ENCODE measurements around the gene TPK1.

Gene TPK1

DNA sequence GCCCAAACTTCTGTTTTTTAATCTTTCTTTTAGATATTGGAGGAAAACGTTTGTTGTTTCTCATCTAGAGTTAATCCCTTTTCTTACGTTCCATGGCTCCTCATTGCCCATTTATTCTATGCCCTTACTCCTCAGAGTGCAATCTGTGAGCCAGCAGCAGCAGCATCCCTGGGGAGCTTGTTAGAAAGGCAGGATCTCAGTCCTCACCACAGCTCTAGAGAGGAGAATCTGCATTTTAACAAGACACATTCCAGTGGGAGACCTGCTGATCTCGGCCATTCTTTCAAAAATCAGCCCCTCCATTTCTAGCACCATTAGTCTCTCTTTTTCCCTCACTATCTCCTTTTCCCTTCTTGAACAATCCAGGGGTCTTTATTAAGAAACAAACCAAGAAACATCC lies 348.0 kb downstream of the TPK1 start:
- Histone ChIP-seq H3K27me3 (ENCODE audit: control insufficient read depth, insufficient read depth, low read length) (no peaks in the 10 kb centered on the region), H3K4me1 (ENCODE audit: control insufficient read depth, insufficient read depth, low read length) (peaks cover 17% of the 10 kb centered on the region), H3K9me3 (ENCODE audit: control insufficient read depth, insufficient read depth, low read length) (no peaks in the 10 kb centered on the region), H3K27ac (ENCODE audit: low read depth, low read length) (peak overlapping the region; percentile 85), H3K9ac (ENCODE audit: low read depth, low read length) (peak overlapping the region; percentile 33; the same call in 1 of the 2 replicates), H3K36me3 (ENCODE audit: control insufficient read depth, insufficient read depth, low read length) (no peaks in the 10 kb centered on the region), H3K4me3 (ENCODE audit: low read depth, low read length) (no peak overlapping the region)

DNA sequence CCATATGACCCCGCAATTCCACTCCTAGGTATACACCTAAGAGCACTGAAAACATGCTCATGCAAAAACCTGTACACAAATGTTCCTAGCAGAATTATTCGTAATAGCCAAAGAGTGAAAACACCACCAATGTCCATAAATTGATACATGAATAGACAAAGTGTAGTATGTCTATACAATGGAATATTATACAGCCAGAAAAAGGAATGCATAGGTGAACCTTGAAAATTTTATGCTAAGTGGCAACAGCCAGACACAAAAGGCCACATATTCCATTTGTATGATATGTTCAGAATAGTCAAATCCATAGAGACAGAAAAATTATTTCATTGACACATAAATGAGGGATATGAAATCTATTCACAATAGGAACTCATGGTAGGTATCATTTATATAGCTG lies 351.4 kb downstream of the TPK1 start:
- H3K4me3 ChIP-seq (ENCODE audit: low read depth, low read length): no peak overlapping the region

DNA sequence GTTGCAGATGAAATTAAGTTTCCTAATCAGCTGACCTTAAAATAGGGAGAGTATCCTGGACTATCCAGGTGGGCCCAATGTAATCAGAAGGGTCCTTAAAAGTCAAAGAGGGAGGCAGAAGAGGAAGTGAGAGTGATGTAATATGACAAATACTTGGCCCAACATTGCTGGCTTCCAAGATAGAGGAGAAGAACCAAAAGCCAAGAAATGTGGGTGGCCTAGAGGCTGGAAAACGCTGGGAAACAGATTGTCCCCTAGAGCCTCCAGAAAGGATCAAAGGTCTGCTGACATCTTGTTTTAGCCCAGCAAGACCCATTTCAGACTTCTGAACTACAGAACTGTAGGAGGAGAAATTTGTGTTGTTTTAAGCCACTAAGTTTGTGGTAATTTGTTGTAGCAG lies 352.7 kb downstream of the TPK1 start:
- Histone ChIP-seq H3K9ac (ENCODE audit: low read depth, low read length) (no peak overlapping the region), H3K4me3 (ENCODE audit: low read depth, low read length) (no peak overlapping the region), H3K4me1 (ENCODE audit: control insufficient read depth, insufficient read depth, low read length) (peaks cover 15% of the 10 kb centered on the region), H3K27ac (ENCODE audit: low read depth, low read length) (no peak overlapping the region), H3K9me3 (ENCODE audit: control insufficient read depth, insufficient read depth, low read length) (no peaks in the 10 kb centered on the region), H3K36me3 (ENCODE audit: control insufficient read depth, insufficient read depth, low read length) (no peaks in the 10 kb centered on the region), H3K27me3 (ENCODE audit: control insufficient read depth, insufficient read depth, low read length) (no peaks in the 10 kb centered on the region)

More for the DNA sequence above, 351.4 kb downstream of the TPK1 start:
- Histone ChIP-seq H3K9ac (ENCODE audit: low read depth, low read length) (no peak overlapping the region), H3K36me3 (ENCODE audit: control insufficient read depth, insufficient read depth, low read length) (no peaks in the 10 kb centered on the region), H3K27me3 (ENCODE audit: control insufficient read depth, insufficient read depth, low read length) (no peaks in the 10 kb centered on the region), H3K27ac (ENCODE audit: low read depth, low read length) (no peak overlapping the region), H3K4me1 (ENCODE audit: control insufficient read depth, insufficient read depth, low read length) (peaks cover 17% of the 10 kb centered on the region), H3K9me3 (ENCODE audit: control insufficient read depth, insufficient read depth, low read length) (no peaks in the 10 kb centered on the region)

GRCh38 chr7:144481833-144482232 lies 354.0 kb downstream of the TPK1 start:
- Histone ChIP-seq H3K36me3 (ENCODE audit: control insufficient read depth, insufficient read depth, low read length) (no peaks in the 10 kb centered on the region), H3K27me3 (ENCODE audit: control insufficient read depth, insufficient read depth, low read length) (no peaks in the 10 kb centered on the region), H3K9ac (ENCODE audit: low read depth, low read length) (no peak overlapping the region), H3K27ac (ENCODE audit: low read depth, low read length) (no peak overlapping the region), H3K4me1 (ENCODE audit: control insufficient read depth, insufficient read depth, low read length) (peaks cover 14% of the 10 kb centered on the region), H3K4me3 (ENCODE audit: low read depth, low read length) (no peak overlapping the region), H3K9me3 (ENCODE audit: control insufficient read depth, insufficient read depth, low read length) (no peaks in the 10 kb centered on the region)

GRCh38 chr7:144477348-144477747 lies 358.5 kb downstream of the TPK1 start:
- Histone ChIP-seq H3K36me3 (ENCODE audit: control insufficient read depth, insufficient read depth, low read length) (no peaks in the 10 kb centered on the region), H3K9me3 (ENCODE audit: control insufficient read depth, insufficient read depth, low read length) (no peaks in the 10 kb centered on the region), H3K27ac (ENCODE audit: low read depth, low read length) (no peak overlapping the region), H3K27me3 (ENCODE audit: control insufficient read depth, insufficient read depth, low read length) (no peaks in the 10 kb centered on the region), H3K4me3 (ENCODE audit: low read depth, low read length) (no peak overlapping the region), H3K9ac (ENCODE audit: low read depth, low read length) (no peak overlapping the region), H3K4me1 (ENCODE audit: control insufficient read depth, insufficient read depth, low read length) (peaks cover 26% of the 10 kb centered on the region)

GRCh38 chr7:144474800-144475615 lies 360.8 kb downstream of the TPK1 start:
- Histone ChIP-seq H3K9ac (ENCODE audit: low read depth, low read length) (no peak overlapping the region), H3K4me3 (ENCODE audit: low read depth, low read length) (no peak overlapping the region), H3K27me3 (ENCODE audit: control insufficient read depth, insufficient read depth, low read length) (no peaks in the 10 kb centered on the region), H3K36me3 (ENCODE audit: control insufficient read depth, insufficient read depth, low read length) (no peaks in the 10 kb centered on the region), H3K9me3 (ENCODE audit: control insufficient read depth, insufficient read depth, low read length) (no peaks in the 10 kb centered on the region), H3K27ac (ENCODE audit: low read depth, low read length) (no peak overlapping the region), H3K4me1 (ENCODE audit: control insufficient read depth, insufficient read depth, low read length) (peaks cover 26% of the 10 kb centered on the region)

GRCh38 chr7:144474363-144474762 lies 361.5 kb downstream of the TPK1 start:
- no peak overlapping the region for H3K9ac ChIP-seq (ENCODE audit: low read depth, low read length)
- H3K4me3 ChIP-seq (ENCODE audit: low read depth, low read length): no peak overlapping the region
- H3K27ac ChIP-seq (ENCODE audit: low read depth, low read length): no peak overlapping the region
- H3K9me3 ChIP-seq (ENCODE audit: control insufficient read depth, insufficient read depth, low read length): no peaks in the 10 kb centered on the region
- peaks cover 26% of the 10 kb centered on the region for H3K4me1 ChIP-seq (ENCODE audit: control insufficient read depth, insufficient read depth, low read length)
- no peaks in the 10 kb centered on the region for H3K36me3 ChIP-seq (ENCODE audit: control insufficient read depth, insufficient read depth, low read length)
- no peaks in the 10 kb centered on the region for H3K27me3 ChIP-seq (ENCODE audit: control insufficient read depth, insufficient read depth, low read length)

DNA sequence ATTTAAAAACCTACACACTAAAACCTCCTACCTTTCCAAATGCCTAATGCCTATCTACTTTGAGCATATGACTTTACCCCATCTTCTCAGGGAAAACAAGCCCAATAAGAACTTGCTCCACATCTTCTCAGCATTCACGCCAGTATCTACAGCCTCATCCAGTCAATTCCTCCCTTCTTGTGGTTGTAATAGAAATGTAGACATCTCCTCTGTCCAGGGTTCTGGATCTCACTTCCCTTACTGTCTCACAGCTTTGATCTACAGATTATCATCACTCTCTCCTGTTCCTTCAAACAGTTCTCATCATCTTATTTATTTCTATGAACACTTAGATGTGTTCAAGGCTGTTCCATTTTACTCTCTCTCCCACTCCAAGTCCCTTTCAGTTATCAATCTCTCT lies 361.9 kb downstream of the TPK1 start:
- no peaks in the 10 kb centered on the region for H3K27me3 ChIP-seq (ENCODE audit: control insufficient read depth, insufficient read depth, low read length)
- no peak overlapping the region for H3K4me3 ChIP-seq (ENCODE audit: low read depth, low read length)
- H3K36me3 ChIP-seq (ENCODE audit: control insufficient read depth, insufficient read depth, low read length): no peaks in the 10 kb centered on the region
- H3K4me1 ChIP-seq (ENCODE audit: control insufficient read depth, insufficient read depth, low read length): peaks cover 26% of the 10 kb centered on the region
- no peak overlapping the region for H3K27ac ChIP-seq (ENCODE audit: low read depth, low read length)
- no peaks in the 10 kb centered on the region for H3K9me3 ChIP-seq (ENCODE audit: control insufficient read depth, insufficient read depth, low read length)
- H3K9ac ChIP-seq (ENCODE audit: low read depth, low read length): no peak overlapping the region

- no peaks in the 10 kb centered on the region for H3K9me3 ChIP-seq (ENCODE audit: control insufficient read depth, insufficient read depth, low read length)
- H3K4me3 ChIP-seq (ENCODE audit: low read depth, low read length): no peak overlapping the region
- H3K9ac ChIP-seq (ENCODE audit: low read depth, low read length): no peak overlapping the region
- H3K27me3 ChIP-seq (ENCODE audit: control insufficient read depth, insufficient read depth, low read length): no peaks in the 10 kb centered on the region
- no peak overlapping the region for H3K27ac ChIP-seq (ENCODE audit: low read depth, low read length)
- H3K36me3 ChIP-seq (ENCODE audit: control insufficient read depth, insufficient read depth, low read length): no peaks in the 10 kb centered on the region
- peaks cover 3% of the 10 kb centered on the region for H3K4me1 ChIP-seq (ENCODE audit: control insufficient read depth, insufficient read depth, low read length)
Measured at GRCh38 chr7:144470078-144470477, 365.8 kb downstream of the TPK1 start.

DNA sequence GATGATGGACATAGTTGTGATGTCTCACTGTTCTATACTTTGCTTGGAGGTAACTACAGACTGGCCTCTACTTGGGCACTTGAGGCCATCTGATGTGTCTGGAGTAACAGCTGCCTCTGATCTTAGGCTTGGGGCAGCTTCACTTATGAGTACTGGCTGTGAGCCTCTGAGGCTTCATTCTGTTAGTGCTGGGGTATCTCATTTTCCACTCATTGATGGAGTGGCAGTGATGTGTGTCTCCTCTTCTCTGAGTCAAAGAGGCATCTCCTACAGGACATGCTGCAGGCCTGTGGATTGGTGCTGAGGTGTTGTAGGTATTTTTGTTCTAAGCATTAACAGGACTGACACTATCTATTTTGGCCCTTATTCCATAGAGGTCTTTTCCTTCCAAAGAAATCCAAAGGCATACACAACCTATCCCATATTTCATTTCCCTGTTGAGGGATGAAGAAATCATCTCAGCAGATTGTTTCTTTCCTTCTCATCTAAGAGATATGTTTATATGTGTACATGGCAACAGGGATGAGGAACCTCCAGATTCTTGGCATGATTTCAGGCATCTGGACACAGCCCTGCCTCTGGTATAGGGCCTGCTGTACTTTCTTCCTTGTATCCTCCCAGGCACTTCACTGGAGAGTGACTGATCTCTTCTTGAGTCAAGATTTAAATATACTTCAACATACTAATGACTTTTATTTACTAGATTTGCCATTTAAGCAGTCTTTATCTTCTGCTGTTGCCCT lies 366.7 kb downstream of the TPK1 start:
- Histone ChIP-seq H3K4me1 (ENCODE audit: control insufficient read depth, insufficient read depth, low read length) (no peaks in the 10 kb centered on the region; the same call in 1 of the 2 replicates), H3K27ac (ENCODE audit: low read depth, low read length) (no peak overlapping the region), H3K27me3 (ENCODE audit: control insufficient read depth, insufficient read depth, low read length) (no peaks in the 10 kb centered on the region), H3K9me3 (ENCODE audit: control insufficient read depth, insufficient read depth, low read length) (no peaks in the 10 kb centered on the region), H3K4me3 (ENCODE audit: low read depth, low read length) (no peak overlapping the region), H3K36me3 (ENCODE audit: control insufficient read depth, insufficient read depth, low read length) (no peaks in the 10 kb centered on the region), H3K9ac (ENCODE audit: low read depth, low read length) (no peak overlapping the region)

GRCh38 chr7:144459635-144460034 lies 376.2 kb downstream of the TPK1 start:
- peaks cover 10% of the 10 kb centered on the region for H3K9me3 ChIP-seq (ENCODE audit: control insufficient read depth, insufficient read depth, low read length)
- H3K27me3 ChIP-seq (ENCODE audit: control insufficient read depth, insufficient read depth, low read length): no peaks in the 10 kb centered on the region

More at GRCh38 chr7:144459635-144460034, 376.2 kb downstream of the TPK1 start:
- Histone ChIP-seq H3K36me3 (ENCODE audit: control insufficient read depth, insufficient read depth, low read length) (no peaks in the 10 kb centered on the region; the same call in 1 of the 2 replicates), H3K4me3 (ENCODE audit: low read depth, low read length) (no peak overlapping the region), H3K4me1 (ENCODE audit: control insufficient read depth, insufficient read depth, low read length) (no peaks in the 10 kb centered on the region), H3K9ac (ENCODE audit: low read depth, low read length) (no peak overlapping the region), H3K27ac (ENCODE audit: low read depth, low read length) (no peak overlapping the region)

Measured in HUES48 (cell line).